Heart left ventricle (tissue), 13 donors: Measurements from ENCODE around the gene ORM1.

Experiments used
- CTCF ChIP-seq, 12 donors: fragments of 200-600 bp; sonication (generic) in 4 of 12; IDR thresholded peaks; one replicate each; pipeline versions ENCODE4 v1.5.0 to v1.8.0; 2018 to 2022; ENCODE audit warnings: antibody characterized with exemption in 12 of 12, mild to moderate bottlenecking in 5 of 12
- POLR2A ChIP-seq, 2 donors: fragments of 450-650 bp; IDR thresholded peaks; one replicate each; pipeline ENCODE4 v1.6.1; 2017; ENCODE audit warnings: antibody characterized with exemption in 2 of 2, mild to moderate bottlenecking in 2 of 2, moderate library complexity in 2 of 2
- donor health status: ischemic (EF 13 %, LVEDD 7.1; RV severe dilation, severe dysfunction).
- donor health status: DM: no; HTN: yes; CAD: no.
- donor health status: DM: no; HTN: no; CAD: no.
- donor health status: ischemic (EF 25% LVEDD 6.9; RV normal size, moderate dysfunction).
- donor health status: ischemic (EF 25% LVEDD 5.7; RV mildly dilated, moderate dysfunction).
- donor health status: ischemic (EF 35%, LVEDD 5.7; RV mildly dilated, moderate dysfunction).
- donor health status: nonischemic (EF 11% LVEDD 7.7; RV severe dilation, severe dysfunction).
- donor health status: DM: yes; HTN: yes; CAD: no.
- donor health status: PGD.
- donor health status: ischemic (EF 29% LVEDD 5.4; RV normal size, mild dysfunction).
- donor health status: nonischemic (EF 23%, LVEDD 6.1; RV moderate dilation, normal function).

GRCh38 chr9:114287763-114288192, 35.1 kb upstream of the ORM1 start:
- TF ChIP-seq POLR2A (IDR thresholded peaks at IDR 0.05), result no peak
- TF ChIP-seq CTCF (IDR thresholded peaks at IDR 0.05), result no peak
